Measurements from ENCODE around the gene IMPACT. TPM values are rescaled to one million over a fixed set of nuclear protein-coding genes. Genes with fewer than 3 reads are reported as not detected.

IMPACT gene
- total and polyA plus RNA-seq, 2 donors: 17.1 to 17.5 TPM

GRCh38 chr18:24497031-24497754, 70.7 kb downstream of the IMPACT start:
- Histone ChIP-seq H3K27me3 (ENCODE audit: control insufficient read depth in 2 of 2, insufficient read depth in 1 of 2, low read length in 1 of 2) (no peaks in the 10 kb centered on the region), H3K9me3 (ENCODE audit: control insufficient read depth in 2 of 2, insufficient read depth in 1 of 2, low read length in 1 of 2) (no peaks in the 10 kb centered on the region), H3K4me3 (ENCODE audit: low read length in 2 of 2) (no peak overlapping the region), H3K36me3 (ENCODE audit: control insufficient read depth in 2 of 2, insufficient read depth in 2 of 2, low read length in 1 of 2) (no peaks in the 10 kb centered on the region), H3K4me1 (ENCODE audit: control insufficient read depth in 2 of 2, insufficient read depth in 2 of 2, low read length in 2 of 2) (peaks cover under 1 to 3% of the 10 kb centered on the region in 2 donors), H3K27ac (ENCODE audit: low read depth in 1 of 2, low read length in 1 of 2) (no peak overlapping the region)
- no peak for DNase-seq (ENCODE audit: low read depth in 6 of 9, low spot score in 9 of 9)
- WGBS: 93% methylated on average over 1 of the region's 1 CpG

- Histone ChIP-seq H3K9me3 (ENCODE audit: control insufficient read depth in 2 of 2, insufficient read depth in 1 of 2, low read length in 1 of 2) (no peaks in the 10 kb centered on the region), H3K4me3 (ENCODE audit: low read length in 2 of 2) (no peak overlapping the region), H3K36me3 (ENCODE audit: control insufficient read depth in 2 of 2, insufficient read depth in 2 of 2, low read length in 1 of 2) (no peaks in the 10 kb centered on the region), H3K4me1 (ENCODE audit: control insufficient read depth in 2 of 2, insufficient read depth in 2 of 2, low read length in 2 of 2) (no peaks in the 10 kb centered on the region), H3K27ac (ENCODE audit: low read depth in 1 of 2, low read length in 1 of 2) (no peak overlapping the region), H3K27me3 (ENCODE audit: control insufficient read depth in 2 of 2, insufficient read depth in 1 of 2, low read length in 1 of 2) (no peaks in the 10 kb centered on the region)
- DNase-seq (ENCODE audit: low read depth in 6 of 9, low spot score in 9 of 9): no peak
- WGBS: 92% methylated on average over 5 of the region's 5 CpGs
Observed at GRCh38 chr18:24499814-24500213, 73.3 kb downstream of the IMPACT start.

GRCh38 chr18:24500217-24500616, 73.7 kb downstream of the IMPACT start:
- no peaks in the 10 kb centered on the region for H3K27me3 ChIP-seq (ENCODE audit: control insufficient read depth in 2 of 2, insufficient read depth in 1 of 2, low read length in 1 of 2)
- H3K4me1 ChIP-seq (ENCODE audit: control insufficient read depth in 2 of 2, insufficient read depth in 2 of 2, low read length in 2 of 2): no peaks in the 10 kb centered on the region
- no peaks in the 10 kb centered on the region for H3K9me3 ChIP-seq (ENCODE audit: control insufficient read depth in 2 of 2, insufficient read depth in 1 of 2, low read length in 1 of 2)
- no peak overlapping the region for H3K27ac ChIP-seq (ENCODE audit: low read depth in 1 of 2, low read length in 1 of 2)
- no peak for DNase-seq (ENCODE audit: low read depth in 6 of 9, low spot score in 9 of 9)
- H3K36me3 ChIP-seq (ENCODE audit: control insufficient read depth in 2 of 2, insufficient read depth in 2 of 2, low read length in 1 of 2): no peaks in the 10 kb centered on the region
- WGBS: 96% methylated on average over 2 of the region's 2 CpGs
- H3K4me3 ChIP-seq (ENCODE audit: low read length in 2 of 2): no peak overlapping the region

GRCh38 chr18:24500766-24501165, 74.3 kb downstream of the IMPACT start:
- Histone ChIP-seq H3K4me1 (ENCODE audit: control insufficient read depth in 2 of 2, insufficient read depth in 2 of 2, low read length in 2 of 2) (no peaks in the 10 kb centered on the region), H3K4me3 (ENCODE audit: low read length in 2 of 2) (no peak overlapping the region), H3K27ac (ENCODE audit: low read depth in 1 of 2, low read length in 1 of 2) (no peak overlapping the region), H3K27me3 (ENCODE audit: control insufficient read depth in 2 of 2, insufficient read depth in 1 of 2, low read length in 1 of 2) (no peaks in the 10 kb centered on the region), H3K9me3 (ENCODE audit: control insufficient read depth in 2 of 2, insufficient read depth in 1 of 2, low read length in 1 of 2) (no peaks in the 10 kb centered on the region), H3K36me3 (ENCODE audit: control insufficient read depth in 2 of 2, insufficient read depth in 2 of 2, low read length in 1 of 2) (no peaks in the 10 kb centered on the region)
- no peak for DNase-seq (ENCODE audit: low read depth in 6 of 9, low spot score in 9 of 9)
- WGBS: 96% methylated on average over 6 of the region's 6 CpGs

- Histone ChIP-seq H3K27me3 (ENCODE audit: control insufficient read depth in 2 of 2, insufficient read depth in 1 of 2, low read length in 1 of 2) (no peaks in the 10 kb centered on the region), H3K4me3 (ENCODE audit: low read length in 2 of 2) (no peak overlapping the region), H3K9me3 (ENCODE audit: control insufficient read depth in 2 of 2, insufficient read depth in 1 of 2, low read length in 1 of 2) (no peaks in the 10 kb centered on the region), H3K27ac (ENCODE audit: low read depth in 1 of 2, low read length in 1 of 2) (no peak overlapping the region), H3K36me3 (ENCODE audit: control insufficient read depth in 2 of 2, insufficient read depth in 2 of 2, low read length in 1 of 2) (no peaks in the 10 kb centered on the region), H3K4me1 (ENCODE audit: control insufficient read depth in 2 of 2, insufficient read depth in 2 of 2, low read length in 2 of 2) (no peaks in the 10 kb centered on the region)
- WGBS: 93% methylated on average over 7 of the region's 7 CpGs
- DNase-seq (ENCODE audit: low read depth in 6 of 9, low spot score in 9 of 9): no peak
Observed at GRCh38 chr18:24502667-24503523, 76.4 kb downstream of the IMPACT start.

Other genes starting within 250 kb of the IMPACT start
- 10.7 TPM for gene OSBPL1A, start 28.8 kb upstream of the IMPACT start, total RNA-seq
- gene OSBPL1A, start 28.8 kb upstream of the IMPACT start, polyA plus RNA-seq: 21.0 TPM
- 0.24 TPM for gene HRH4, start 34.0 kb downstream of the IMPACT start, total RNA-seq
- 0.05 TPM for gene HRH4, start 34.0 kb downstream of the IMPACT start, polyA plus RNA-seq